HEK293T (cell line): ENCODE data around the gene ODAD4.

Experiments
- BHLHE40 ChIP-seq: fragments of 450-650 bp; IDR thresholded peaks from 2 replicates; pipeline ENCODE4 v1.6.1; 2016; ENCODE audit warnings: mild to moderate bottlenecking, moderate library complexity, borderline replicate concordance
- ELF4 ChIP-seq: fragments of 450-650 bp; IDR thresholded peaks from 2 replicates; pipeline ENCODE4 v1.6.1; 2017; ENCODE audit warnings: antibody characterized with exemption
- FOXA1 ChIP-seq: fragments of 450-650 bp; IDR thresholded peaks from 2 replicates; pipeline ENCODE4 v1.6.1; 2016; ENCODE audit warnings: mild to moderate bottlenecking
- HDGF ChIP-seq: fragments of 450-650 bp; IDR thresholded peaks from 2 replicates; pipeline ENCODE4 v1.6.1; 2017; ENCODE audit warnings: antibody characterized with exemption, borderline replicate concordance
- L3MBTL2 ChIP-seq: fragments of 450-650 bp; conservative IDR thresholded peaks from 2 replicates; pipeline ENCODE4 v1.6.1; 2016; ENCODE audit warnings: mild to moderate bottlenecking
- LEF1 ChIP-seq: fragments of 450-650 bp; IDR thresholded peaks from 2 replicates; pipeline ENCODE4 v1.6.1; 2017; ENCODE audit warnings: mild to moderate bottlenecking, borderline replicate concordance
- NFRKB ChIP-seq: fragments of 450-650 bp; IDR thresholded peaks from 2 replicates; pipeline ENCODE4 v1.6.1; 2016; ENCODE audit warnings: mild to moderate bottlenecking, moderate library complexity
- SP1 ChIP-seq: fragments of 450-650 bp; IDR thresholded peaks from 2 replicates; pipeline ENCODE4 v1.6.1; 2017
- SUZ12 ChIP-seq: fragments of 450-650 bp; IDR thresholded peaks from 2 replicates; pipeline ENCODE4 v1.6.1; 2016; ENCODE audit warnings: mild to moderate bottlenecking
- TARDBP ChIP-seq: fragments of 450-650 bp; IDR thresholded peaks from 2 replicates; pipeline ENCODE4 v1.6.1; 2016
- TF ChIP-seq, protein P1 (sequence below): fragments of 450-650 bp; IDR thresholded peaks from 2 replicates; pipeline ENCODE4 v1.6.1; 2016

DNA sequence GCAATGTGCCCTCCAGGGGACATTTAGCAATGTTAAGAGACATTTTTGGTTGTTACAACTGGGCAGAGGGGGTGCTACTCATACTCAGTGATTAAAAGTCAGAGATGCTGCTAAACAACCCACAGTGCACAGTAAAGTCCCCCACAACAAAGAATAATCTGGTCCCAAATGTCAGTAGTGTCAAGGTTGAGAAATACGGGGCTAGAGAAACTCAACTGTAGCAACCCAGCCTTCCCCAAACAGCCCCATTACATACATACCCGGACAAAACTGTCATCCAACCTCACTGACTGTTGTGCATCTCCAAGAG, 66.4 kb downstream of the ODAD4 start:
- no peak for TF ChIP-seq BHLHE40
- TF ChIP-seq L3MBTL2: no peak
- TF ChIP-seq FOXA1: no peak
- no peak for TF ChIP-seq TARDBP
- no peak for TF ChIP-seq SUZ12
- TF ChIP-seq ELF4: no peak
- TF ChIP-seq NFRKB: no peak
- no peak for TF ChIP-seq HDGF
- no peak for TF ChIP-seq SP1
- TF ChIP-seq, protein P1, sequence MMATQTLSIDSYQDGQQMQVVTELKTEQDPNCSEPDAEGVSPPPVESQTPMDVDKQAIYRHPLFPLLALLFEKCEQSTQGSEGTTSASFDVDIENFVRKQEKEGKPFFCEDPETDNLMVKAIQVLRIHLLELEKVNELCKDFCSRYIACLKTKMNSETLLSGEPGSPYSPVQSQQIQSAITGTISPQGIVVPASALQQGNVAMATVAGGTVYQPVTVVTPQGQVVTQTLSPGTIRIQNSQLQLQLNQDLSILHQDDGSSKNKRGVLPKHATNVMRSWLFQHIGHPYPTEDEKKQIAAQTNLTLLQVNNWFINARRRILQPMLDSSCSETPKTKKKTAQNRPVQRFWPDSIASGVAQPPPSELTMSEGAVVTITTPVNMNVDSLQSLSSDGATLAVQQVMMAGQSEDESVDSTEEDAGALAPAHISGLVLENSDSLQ: no peak
- TF ChIP-seq LEF1: no peak
